Fibroblast of pulmonary artery (primary cell): ENCODE measurements around the gene KCNJ3.

Experiments used
- DNase-seq: peaks from one replicate; pipeline ENCODE4 v3.0.0-alpha.2; 2010; ENCODE audit warnings: low read depth
- H3K4me3 ChIP-seq: replicated peaks from 2 replicates; pipeline ENCODE4 v1.5.1; 2011; ENCODE audit warnings: low read depth, mild to moderate bottlenecking, control low read depth, low read length, moderate library complexity
- TF ChIP-seq, protein P1 (sequence below): IDR thresholded peaks from 2 replicates; pipeline ENCODE4 v1.5.1; 2011; ENCODE audit warnings: mild to moderate bottlenecking, control low read depth, low read length, inconsistent platforms; ENCODE audit errors: missing control alignments

KCNJ3 gene, protein sequence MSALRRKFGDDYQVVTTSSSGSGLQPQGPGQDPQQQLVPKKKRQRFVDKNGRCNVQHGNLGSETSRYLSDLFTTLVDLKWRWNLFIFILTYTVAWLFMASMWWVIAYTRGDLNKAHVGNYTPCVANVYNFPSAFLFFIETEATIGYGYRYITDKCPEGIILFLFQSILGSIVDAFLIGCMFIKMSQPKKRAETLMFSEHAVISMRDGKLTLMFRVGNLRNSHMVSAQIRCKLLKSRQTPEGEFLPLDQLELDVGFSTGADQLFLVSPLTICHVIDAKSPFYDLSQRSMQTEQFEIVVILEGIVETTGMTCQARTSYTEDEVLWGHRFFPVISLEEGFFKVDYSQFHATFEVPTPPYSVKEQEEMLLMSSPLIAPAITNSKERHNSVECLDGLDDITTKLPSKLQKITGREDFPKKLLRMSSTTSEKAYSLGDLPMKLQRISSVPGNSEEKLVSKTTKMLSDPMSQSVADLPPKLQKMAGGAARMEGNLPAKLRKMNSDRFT

DNA sequence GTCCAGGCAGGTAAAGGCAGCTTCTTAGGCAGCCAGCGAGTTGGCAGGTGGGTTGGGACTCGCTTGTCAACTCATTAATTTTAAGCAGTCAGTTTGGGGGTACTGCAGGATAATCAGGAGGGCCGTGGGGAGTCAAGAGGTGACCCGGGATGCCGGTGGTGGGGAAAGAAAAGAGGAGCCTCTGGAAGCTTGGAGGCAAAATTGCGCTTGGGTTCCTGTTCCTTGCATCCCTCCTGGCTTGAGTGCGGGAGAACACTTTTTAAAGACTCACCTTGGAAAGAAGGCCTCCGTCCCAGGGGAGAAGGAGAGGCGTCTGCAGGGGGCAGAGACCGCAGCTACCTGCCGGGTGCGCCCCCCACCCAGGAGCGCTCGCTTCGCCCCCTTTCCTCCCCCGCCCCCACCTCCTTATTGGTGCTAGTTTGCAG, at the start of gene KCNJ3:
Gene KCNJ3 (plus strand): TSS at position 400 of the 425 bp plus-strand sequence. CDS start 81 bp downstream, outside the sequence.
- H3K4me3 ChIP-seq = no peak within 1 kb of the TSS
- TF ChIP-seq, protein P1, sequence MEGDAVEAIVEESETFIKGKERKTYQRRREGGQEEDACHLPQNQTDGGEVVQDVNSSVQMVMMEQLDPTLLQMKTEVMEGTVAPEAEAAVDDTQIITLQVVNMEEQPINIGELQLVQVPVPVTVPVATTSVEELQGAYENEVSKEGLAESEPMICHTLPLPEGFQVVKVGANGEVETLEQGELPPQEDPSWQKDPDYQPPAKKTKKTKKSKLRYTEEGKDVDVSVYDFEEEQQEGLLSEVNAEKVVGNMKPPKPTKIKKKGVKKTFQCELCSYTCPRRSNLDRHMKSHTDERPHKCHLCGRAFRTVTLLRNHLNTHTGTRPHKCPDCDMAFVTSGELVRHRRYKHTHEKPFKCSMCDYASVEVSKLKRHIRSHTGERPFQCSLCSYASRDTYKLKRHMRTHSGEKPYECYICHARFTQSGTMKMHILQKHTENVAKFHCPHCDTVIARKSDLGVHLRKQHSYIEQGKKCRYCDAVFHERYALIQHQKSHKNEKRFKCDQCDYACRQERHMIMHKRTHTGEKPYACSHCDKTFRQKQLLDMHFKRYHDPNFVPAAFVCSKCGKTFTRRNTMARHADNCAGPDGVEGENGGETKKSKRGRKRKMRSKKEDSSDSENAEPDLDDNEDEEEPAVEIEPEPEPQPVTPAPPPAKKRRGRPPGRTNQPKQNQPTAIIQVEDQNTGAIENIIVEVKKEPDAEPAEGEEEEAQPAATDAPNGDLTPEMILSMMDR = no peak
- DNase-seq = no peak

DNA sequence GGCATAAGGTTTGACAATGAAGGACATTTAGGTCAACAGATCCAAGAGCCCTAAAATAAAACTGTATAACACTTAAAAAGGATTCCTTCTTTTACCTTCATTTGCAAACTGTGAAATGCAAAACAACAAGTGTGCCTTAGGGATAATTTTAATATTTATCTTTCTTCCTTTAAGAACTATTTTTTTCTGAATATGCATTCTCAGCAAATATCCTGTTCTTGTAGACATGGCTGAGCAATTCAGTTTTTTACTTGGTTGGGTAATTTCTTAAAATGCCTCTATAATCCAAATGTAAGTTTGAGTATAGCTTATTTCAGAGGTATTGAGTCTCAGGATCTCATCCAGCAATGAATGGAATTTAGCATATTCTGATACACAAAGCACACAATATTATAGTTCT, 43.0 kb upstream of the KCNJ3 start:
- DNase-seq = no peak
- TF ChIP-seq, protein P1 = no peak
- H3K4me3 ChIP-seq = no peak overlapping the region

DNA sequence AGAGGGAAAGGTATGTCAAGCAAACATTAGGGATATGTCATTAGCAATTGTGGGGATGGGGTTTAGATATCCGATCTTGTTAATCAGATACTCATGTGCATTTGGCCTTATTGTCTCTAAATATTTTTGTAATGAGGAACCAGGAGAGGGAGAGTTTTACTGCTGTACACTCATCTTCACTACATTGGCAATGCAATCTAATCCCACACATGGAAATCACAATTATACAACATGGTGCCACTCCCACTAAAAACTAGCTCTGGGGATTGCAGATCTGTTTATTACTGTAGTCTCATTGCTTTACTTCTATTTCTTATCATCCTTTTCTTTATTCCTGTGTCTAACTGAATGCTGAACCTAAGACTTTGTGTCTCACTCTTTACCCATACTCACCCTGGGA, 39.6 kb upstream of the KCNJ3 start:
- no peak for DNase-seq
- TF ChIP-seq, protein P1 = no peak
- H3K4me3 ChIP-seq = no peak overlapping the region

DNA sequence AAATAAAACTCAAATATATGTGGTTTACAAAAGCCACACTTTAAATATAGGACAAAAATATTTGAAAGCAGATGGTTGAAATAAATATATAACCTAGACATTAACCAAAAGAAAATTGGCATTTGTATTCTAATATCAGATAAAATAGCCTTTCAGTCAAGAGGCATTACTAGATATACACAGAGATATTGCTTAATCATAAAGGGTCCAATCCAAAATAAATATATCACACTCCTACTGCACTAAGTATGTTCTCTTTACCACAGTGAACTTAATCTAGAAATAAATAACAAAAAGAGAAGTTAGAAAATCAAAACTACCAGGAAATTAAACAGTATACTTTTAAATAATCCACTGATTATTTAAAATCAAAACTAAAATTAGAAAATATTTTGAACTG, 34.2 kb upstream of the KCNJ3 start:
- DNase-seq = no peak
- TF ChIP-seq, protein P1 = no peak
- H3K4me3 ChIP-seq = no peak overlapping the region

DNA sequence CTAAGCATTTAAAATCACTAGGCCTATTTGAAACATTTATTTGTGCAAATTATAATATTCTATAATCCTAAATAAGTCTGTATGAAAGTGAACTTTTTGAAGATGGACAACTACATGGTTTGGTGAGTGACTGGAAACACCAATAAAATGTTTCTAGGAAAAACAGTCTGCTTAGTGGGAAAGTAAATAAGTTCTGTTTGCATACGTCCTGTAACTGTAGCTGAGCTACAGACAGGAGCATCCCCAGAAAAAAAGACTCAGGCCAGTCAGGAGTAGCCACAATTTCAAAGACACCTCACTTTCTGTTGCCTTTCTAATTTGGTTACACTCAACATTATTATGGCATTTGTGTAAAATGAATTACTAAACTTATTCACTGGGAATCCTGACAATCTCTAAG, 28.4 kb upstream of the KCNJ3 start:
- no peak for DNase-seq
- TF ChIP-seq, protein P1 = no peak
- no peak overlapping the region for H3K4me3 ChIP-seq

DNA sequence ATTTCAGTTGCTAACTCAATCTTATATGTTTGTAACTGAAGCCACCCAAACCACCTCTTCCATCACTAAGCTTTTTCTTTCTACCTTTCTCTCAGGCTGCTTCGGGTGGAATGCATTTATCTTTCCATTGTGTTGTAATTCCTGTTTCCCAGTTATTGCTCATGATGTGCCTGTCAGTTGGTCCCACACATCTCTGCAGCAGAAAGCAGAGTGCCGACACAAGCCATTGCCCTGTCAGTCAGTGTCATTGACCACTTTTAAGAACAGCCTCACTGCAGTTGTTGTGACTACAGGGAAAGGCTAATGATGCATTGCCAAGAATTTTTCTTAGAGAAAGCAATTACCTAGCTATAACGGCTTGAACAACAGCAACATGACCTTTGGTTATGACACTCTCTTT, 24.8 kb upstream of the KCNJ3 start:
- TF ChIP-seq, protein P1 = no peak
- DNase-seq = no peak

More for the DNA sequence above, 24.8 kb upstream of the KCNJ3 start:
- no peak overlapping the region for H3K4me3 ChIP-seq
